GM19468 (cell line): ENCODE measurements around the gene TTC39B.
A peak's percentile ranks its signal among the peaks of the same experiment; 100 is the strongest.

Experiments
- ATAC-seq: cut with Tn5 transposase; IDR thresholded peaks from one replicate; pipeline ENCODE4 v1.9.1; 2021; ENCODE audit warnings: mild to moderate bottlenecking, moderate library complexity, moderate number of reproducible peaks; ENCODE audit not compliant: unreplicated experiment; ENCODE audit errors: extremely low read depth

TTC39B gene

GRCh38 chr9:15142878-15143534 is 164.0 kb downstream of the TTC39B start:
- peak; percentile 89 for ATAC-seq

GRCh38 chr9:15140051-15140450 is 167.0 kb downstream of the TTC39B start:
- no peak for ATAC-seq

GRCh38 chr9:15139469-15139868 is 167.5 kb downstream of the TTC39B start:
- no peak for ATAC-seq

- ATAC-seq, result no peak
Measured at GRCh38 chr9:15138357-15138686, 168.7 kb downstream of the TTC39B start.

GRCh38 chr9:15137658-15138356 is 169.2 kb downstream of the TTC39B start:
- ATAC-seq, result no peak

GRCh38 chr9:15137089-15137488 is 169.9 kb downstream of the TTC39B start:
- ATAC-seq, result no peak

GRCh38 chr9:15136646-15137045 is 170.4 kb downstream of the TTC39B start:
- no peak for ATAC-seq

GRCh38 chr9:15135164-15135792 is 171.7 kb downstream of the TTC39B start:
- ATAC-seq, result peak; percentile 73

- no peak for ATAC-seq
Measured at GRCh38 chr9:15133488-15133887, 173.5 kb downstream of the TTC39B start.

GRCh38 chr9:15132091-15132490 is 174.9 kb downstream of the TTC39B start:
- ATAC-seq, result no peak

GRCh38 chr9:15131094-15131493 is 175.9 kb downstream of the TTC39B start:
- no peak for ATAC-seq

GRCh38 chr9:15127831-15128230 is 179.2 kb downstream of the TTC39B start:
- no peak for ATAC-seq

GRCh38 chr9:15121630-15122029 is 185.4 kb downstream of the TTC39B start:
- no peak for ATAC-seq

GRCh38 chr9:15116130-15116580 is 190.9 kb downstream of the TTC39B start:
- no peak for ATAC-seq

- no peak for ATAC-seq
Measured at GRCh38 chr9:15115702-15116101, 191.3 kb downstream of the TTC39B start.

- no peak for ATAC-seq
Measured at GRCh38 chr9:15115041-15115440, 192.0 kb downstream of the TTC39B start.
